ENCODE results near the gene CLK1. TPM values are rescaled to one million over a fixed set of nuclear protein-coding genes. Genes with fewer than 3 reads are reported as not detected.
"Not testable (repeated sequence)": the region's sequence is repeated elsewhere in the genome, so short reads cannot be mapped to it uniquely, and the experiment has no call there.

Gene CLK1
- total RNA-seq, 4 donors from 2014 or later: 79.5 to 243 (median 143) TPM

GRCh38 chr2:200901459-200902072, 37.1 kb upstream of the CLK1 start:
- Histone ChIP-seq H3K27ac (peak overlapping the region in 1 of 4 donors; percentile 5), H3K9me3 (no peaks in the 10 kb centered on the region), H3K4me1 (no peaks in the 10 kb centered on the region), H3K36me3 (peaks cover 0 to 66% of the 10 kb centered on the region in 2 donors), H3K27me3 (no peaks in the 10 kb centered on the region), H3K4me3 (no peak overlapping the region)
- TF ChIP-seq, protein P1, sequence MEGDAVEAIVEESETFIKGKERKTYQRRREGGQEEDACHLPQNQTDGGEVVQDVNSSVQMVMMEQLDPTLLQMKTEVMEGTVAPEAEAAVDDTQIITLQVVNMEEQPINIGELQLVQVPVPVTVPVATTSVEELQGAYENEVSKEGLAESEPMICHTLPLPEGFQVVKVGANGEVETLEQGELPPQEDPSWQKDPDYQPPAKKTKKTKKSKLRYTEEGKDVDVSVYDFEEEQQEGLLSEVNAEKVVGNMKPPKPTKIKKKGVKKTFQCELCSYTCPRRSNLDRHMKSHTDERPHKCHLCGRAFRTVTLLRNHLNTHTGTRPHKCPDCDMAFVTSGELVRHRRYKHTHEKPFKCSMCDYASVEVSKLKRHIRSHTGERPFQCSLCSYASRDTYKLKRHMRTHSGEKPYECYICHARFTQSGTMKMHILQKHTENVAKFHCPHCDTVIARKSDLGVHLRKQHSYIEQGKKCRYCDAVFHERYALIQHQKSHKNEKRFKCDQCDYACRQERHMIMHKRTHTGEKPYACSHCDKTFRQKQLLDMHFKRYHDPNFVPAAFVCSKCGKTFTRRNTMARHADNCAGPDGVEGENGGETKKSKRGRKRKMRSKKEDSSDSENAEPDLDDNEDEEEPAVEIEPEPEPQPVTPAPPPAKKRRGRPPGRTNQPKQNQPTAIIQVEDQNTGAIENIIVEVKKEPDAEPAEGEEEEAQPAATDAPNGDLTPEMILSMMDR (IDR thresholded peaks at IDR 0.05): peak; percentile 34 to 78 (median 76)
- TF ChIP-seq POLR2A (IDR thresholded peaks at IDR 0.05): no peak
- no peak for TF ChIP-seq EP300 (IDR thresholded peaks at IDR 0.05)
- 8% methylated on average over 4 of the region's 4 CpGs for WGBS, 2 donors (ENCODE audit: low coverage in 1 of 2)
- peak; percentile 83 for ATAC-seq

DNA sequence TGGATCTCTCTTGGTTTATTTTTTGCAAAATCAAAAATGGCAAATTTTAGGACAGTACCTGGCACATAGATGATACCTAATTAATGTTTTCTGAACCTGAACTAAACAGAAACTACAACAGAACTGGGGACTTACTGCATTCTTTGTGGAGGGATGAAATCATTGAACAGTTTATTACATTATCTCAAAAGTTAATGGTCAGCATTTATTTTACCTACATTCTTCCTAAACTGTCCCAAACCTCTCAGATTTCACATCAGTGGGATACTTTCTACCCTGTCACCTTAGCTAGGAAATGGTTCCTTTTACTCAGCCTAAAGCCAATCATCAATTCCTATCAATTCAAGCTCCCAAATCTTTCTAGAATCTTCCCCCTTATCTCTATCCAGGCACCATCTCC, 35.0 kb upstream of the CLK1 start:
- Histone ChIP-seq H3K4me3 (no peak overlapping the region), H3K4me1 (no peaks in the 10 kb centered on the region), H3K27ac (no peak overlapping the region), H3K36me3 (peaks cover 0 to 82% of the 10 kb centered on the region in 2 donors), H3K27me3 (no peaks in the 10 kb centered on the region), H3K9me3 (no peaks in the 10 kb centered on the region)
- TF ChIP-seq POLR2A (IDR thresholded peaks at IDR 0.05) (no peak), POLR2AphosphoS5 (IDR thresholded peaks at IDR 0.05) (no peak), EP300 (IDR thresholded peaks at IDR 0.05) (no peak)
- TF ChIP-seq, protein P1 (IDR thresholded peaks at IDR 0.05): no peak
- ATAC-seq: no peak

GRCh38 chr2:200888704-200889625, 24.5 kb upstream of the CLK1 start, which contains the start of the genes NIF3L1 and PPIL3:
NIF3L1 (plus strand) TSS chr2:200889371; CDS start chr2:200891944, 2,573 bp downstream.
PPIL3 (minus strand) TSS chr2:200889077; CDS start chr2:200887615, 1,462 bp downstream.
- H3K4me1 ChIP-seq: peaks cover 0 to 41% (median 0%) of the 10 kb centered on the region in 3 donors
- 0% methylated on average over 17 of the region's 50 CpGs; no CpG with 5 or more reads in 1 of the 2 donors for WGBS, 2 donors (ENCODE audit: low coverage in 1 of 2)
- no peaks in the 10 kb centered on the region for H3K27me3 ChIP-seq
- peak; percentile 97 for ATAC-seq
- H3K36me3 ChIP-seq: peaks cover 0 to 30% of the 10 kb centered on the region in 2 donors
- peak within 1 kb of the TSS; percentile 82 to 87 for H3K4me3 ChIP-seq
- TF ChIP-seq POLR2A (IDR thresholded peaks at IDR 0.05) (peak; percentile 47 to 54), POLR2AphosphoS5 (IDR thresholded peaks at IDR 0.05) (peak; percentile 83), EP300 (IDR thresholded peaks at IDR 0.05) (no peak)
- TF ChIP-seq, protein P1 (IDR thresholded peaks at IDR 0.05): peak in 2 of 4 experiments; percentile 4 to 15
- H3K9me3 ChIP-seq: no peaks in the 10 kb centered on the region
- H3K27ac ChIP-seq: peak within 1 kb of the TSS; percentile 90 to 98 (median 95)

- not testable (repeated sequence) for H3K4me1 ChIP-seq, ATAC-seq, H3K4me3 ChIP-seq, H3K27ac ChIP-seq, H3K9me3 ChIP-seq, H3K27me3 ChIP-seq
- 80 to 86% methylated on average over 2 of the region's 2 CpGs for WGBS, 2 donors (ENCODE audit: low coverage in 1 of 2)
- H3K36me3 ChIP-seq: peaks cover 0 to 93% of the 10 kb centered on the region in 2 donors
These were observed 17.3 kb upstream of the CLK1 start for GRCh38 chr2:200881715-200882249.

DNA sequence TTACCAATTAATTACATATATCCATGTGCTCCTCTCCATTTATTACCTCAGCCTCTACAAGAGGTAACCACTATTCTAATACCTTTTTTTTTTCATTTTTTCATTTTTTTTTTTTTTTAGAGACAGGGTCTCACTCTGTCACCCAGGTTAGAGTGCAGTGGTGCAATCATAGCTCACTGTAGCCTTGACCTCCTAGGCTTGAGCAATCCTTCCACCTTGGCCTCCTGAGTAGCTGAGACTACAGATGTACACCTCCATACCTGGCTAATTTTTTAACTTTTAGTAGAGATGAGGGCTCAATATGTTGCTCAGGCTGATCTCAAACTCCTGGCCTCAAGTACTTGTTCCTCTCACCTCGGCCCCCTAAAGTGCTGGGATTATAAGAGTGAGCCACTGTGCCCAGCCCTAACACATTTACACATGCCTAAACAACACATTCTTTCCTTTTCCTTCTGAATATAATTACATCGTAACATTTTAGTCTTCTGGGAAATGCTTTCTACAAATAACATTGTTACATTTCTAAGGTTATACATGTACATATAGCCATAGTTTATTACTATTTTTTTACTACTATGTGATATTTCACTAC, 13.9 kb upstream of the CLK1 start:
- no peaks in the 10 kb centered on the region for H3K4me1 ChIP-seq
- H3K9me3 ChIP-seq: no peaks in the 10 kb centered on the region
- no peak overlapping the region for H3K27ac ChIP-seq
- 87 to 88% methylated on average over 2 of the region's 2 CpGs for WGBS, 2 donors (ENCODE audit: low coverage in 1 of 2)
- ATAC-seq: no peak
- peaks cover 0 to 98% of the 10 kb centered on the region in 2 donors for H3K36me3 ChIP-seq
- H3K27me3 ChIP-seq: no peaks in the 10 kb centered on the region
- TF ChIP-seq POLR2AphosphoS5 (IDR thresholded peaks at IDR 0.05) (no peak), EP300 (IDR thresholded peaks at IDR 0.05) (no peak), POLR2A (IDR thresholded peaks at IDR 0.05) (no peak)
- TF ChIP-seq, protein P1 (IDR thresholded peaks at IDR 0.05): no peak
- no peak overlapping the region for H3K4me3 ChIP-seq

All from gastroesophageal sphincter (tissue), 4 donors.